Esophagus muscularis mucosa (tissue), 4 donors: ENCODE results near the gene PPDPF. TPM values are rescaled to one million over a fixed set of nuclear protein-coding genes. Genes with fewer than 3 reads are reported as not detected.

Experiments used
- DNase-seq: peaks from one replicate; pipeline ENCODE4 v3.0.0-alpha.2; 2017; ENCODE audit errors: extremely low spot score
- H3K27ac ChIP-seq, 4 donors: fragments of 200-600 bp; sonication (generic); replicated peaks in 1 of 4; 1 replicate in 3 of 4; 2 replicates in 1 of 4; pipeline ENCODE4 v1.5.1; 2016 to 2019; ENCODE audit warnings: mild to moderate bottlenecking in 1 of 4
- H3K27me3 ChIP-seq, 4 donors: fragments of 200-600 bp; sonication (generic); one replicate each; pipeline versions ENCODE4 v1.5.1 to v1.6.0; 2016 to 2019
- H3K36me3 ChIP-seq, 4 donors: fragments of 200-600 bp; sonication (generic); one replicate each; pipeline ENCODE4 v1.5.1; 2016 to 2019
- H3K4me1 ChIP-seq, 4 donors: fragments of 200-600 bp; sonication (generic); one replicate each; pipeline ENCODE4 v1.5.1; 2016 to 2019
- H3K4me3 ChIP-seq, 4 donors: fragments of 200-600 bp; sonication (generic); 1 replicate in 2 of 4; 2 replicates in 2 of 4; pipeline ENCODE4 v1.5.1; 2016 to 2019; ENCODE audit warnings: mild to moderate bottlenecking in 4 of 4, moderate library complexity in 1 of 4
- H3K9me3 ChIP-seq, 4 donors: fragments of 200-600 bp; sonication (generic); 1 replicate in 3 of 4; 2 replicates in 1 of 4; pipeline ENCODE4 v1.5.1; 2016 to 2019
- EP300 ChIP-seq: sonication (generic); formaldehyde crosslinking; IDR thresholded peaks from one replicate; pipeline ENCODE4 v1.6.1; 2017; ENCODE audit warnings: antibody characterized with exemption
- POLR2A ChIP-seq: fragments of 450-650 bp; IDR thresholded peaks from one replicate; pipeline ENCODE4 v1.6.1; 2017; ENCODE audit warnings: antibody characterized with exemption, moderate library complexity, mild to moderate bottlenecking, low read depth
- POLR2AphosphoS5 ChIP-seq, 2 donors: sonication (generic); formaldehyde crosslinking; IDR thresholded peaks; one replicate each; pipeline ENCODE4 v1.6.1; 2017; ENCODE audit warnings: antibody characterized with exemption in 2 of 2
- WGBS: methylation state at CpG from one replicate; pipeline ENCODE4 v1.1.5; 2018; 5-methylcytosine and 5-hydroxymethylcytosine counted together
- intact Hi-C: fragments of 100-400 bp; cut with DNase I; formaldehyde crosslinking; loops from one replicate; pipeline ENCODE4 v1.15.1; 2023
- total RNA-seq, 4 donors: library from RNA; depleted of rRNA; stranded (reverse); fragments of >200 nt; gene quantifications; one replicate each; pipeline versions ENCODE4 v1.1.0 to v1.2.1, GENCODE V29; 2016
- TF ChIP-seq, protein P1 (sequence below), 3 experiments: fragments of 200-600 bp in 2 of 3; fragments of 450-650 bp in 1 of 3; sonication (generic) in 2 of 3; IDR thresholded peaks; one replicate each; pipeline ENCODE4 v1.5.1; 2017 to 2019; ENCODE audit warnings: antibody characterized with exemption in 3 of 3, mild to moderate bottlenecking in 2 of 3, moderate library complexity in 1 of 3

PPDPF gene
- total RNA-seq, 4 donors from 2014 or later = 150 to 291 (median 270) TPM

DNA sequence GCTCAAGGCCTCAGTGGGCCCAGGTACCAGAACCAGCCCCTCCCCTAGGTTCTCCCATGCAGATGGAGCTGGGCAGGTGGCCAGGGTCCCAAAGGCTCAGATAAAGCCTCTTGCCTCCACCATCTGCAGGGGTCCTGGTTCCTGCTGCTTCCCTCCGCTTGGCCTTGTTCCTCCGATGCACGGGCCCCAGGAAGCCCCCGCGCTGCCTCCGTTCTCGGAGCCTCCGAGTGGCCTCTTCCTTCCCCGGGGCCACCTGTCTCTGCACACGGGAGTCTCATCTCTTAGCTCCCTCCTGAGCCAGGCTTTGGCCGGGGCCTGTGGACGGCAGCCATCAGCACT lies 18.5 kb downstream of the PPDPF start:
- H3K9me3 ChIP-seq = no peaks in the 10 kb centered on the region
- no peak for DNase-seq
- intact Hi-C loops = loop anchor here (2.0 to 10.0 kb wide), 2 partner anchors 116 to 258 kb away; partner anchors contain the start of genes RTEL1 and STMN3
- no peaks in the 10 kb centered on the region for H3K36me3 ChIP-seq
- 83% methylated on average over 10 of the region's 12 CpGs for WGBS
- H3K27me3 ChIP-seq = peaks cover 0 to 57% (median 22%) of the 10 kb centered on the region in 4 donors
- no peak overlapping the region for H3K27ac ChIP-seq
- no peak overlapping the region for H3K4me3 ChIP-seq
- TF ChIP-seq POLR2A (no peak), EP300 (no peak), POLR2AphosphoS5 (IDR thresholded peaks at IDR 0.05) (no peak)
- TF ChIP-seq, protein P1, sequence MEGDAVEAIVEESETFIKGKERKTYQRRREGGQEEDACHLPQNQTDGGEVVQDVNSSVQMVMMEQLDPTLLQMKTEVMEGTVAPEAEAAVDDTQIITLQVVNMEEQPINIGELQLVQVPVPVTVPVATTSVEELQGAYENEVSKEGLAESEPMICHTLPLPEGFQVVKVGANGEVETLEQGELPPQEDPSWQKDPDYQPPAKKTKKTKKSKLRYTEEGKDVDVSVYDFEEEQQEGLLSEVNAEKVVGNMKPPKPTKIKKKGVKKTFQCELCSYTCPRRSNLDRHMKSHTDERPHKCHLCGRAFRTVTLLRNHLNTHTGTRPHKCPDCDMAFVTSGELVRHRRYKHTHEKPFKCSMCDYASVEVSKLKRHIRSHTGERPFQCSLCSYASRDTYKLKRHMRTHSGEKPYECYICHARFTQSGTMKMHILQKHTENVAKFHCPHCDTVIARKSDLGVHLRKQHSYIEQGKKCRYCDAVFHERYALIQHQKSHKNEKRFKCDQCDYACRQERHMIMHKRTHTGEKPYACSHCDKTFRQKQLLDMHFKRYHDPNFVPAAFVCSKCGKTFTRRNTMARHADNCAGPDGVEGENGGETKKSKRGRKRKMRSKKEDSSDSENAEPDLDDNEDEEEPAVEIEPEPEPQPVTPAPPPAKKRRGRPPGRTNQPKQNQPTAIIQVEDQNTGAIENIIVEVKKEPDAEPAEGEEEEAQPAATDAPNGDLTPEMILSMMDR (IDR thresholded peaks at IDR 0.05) = no peak
- peaks cover 16 to 34% (median 27%) of the 10 kb centered on the region in 4 donors for H3K4me1 ChIP-seq

DNA sequence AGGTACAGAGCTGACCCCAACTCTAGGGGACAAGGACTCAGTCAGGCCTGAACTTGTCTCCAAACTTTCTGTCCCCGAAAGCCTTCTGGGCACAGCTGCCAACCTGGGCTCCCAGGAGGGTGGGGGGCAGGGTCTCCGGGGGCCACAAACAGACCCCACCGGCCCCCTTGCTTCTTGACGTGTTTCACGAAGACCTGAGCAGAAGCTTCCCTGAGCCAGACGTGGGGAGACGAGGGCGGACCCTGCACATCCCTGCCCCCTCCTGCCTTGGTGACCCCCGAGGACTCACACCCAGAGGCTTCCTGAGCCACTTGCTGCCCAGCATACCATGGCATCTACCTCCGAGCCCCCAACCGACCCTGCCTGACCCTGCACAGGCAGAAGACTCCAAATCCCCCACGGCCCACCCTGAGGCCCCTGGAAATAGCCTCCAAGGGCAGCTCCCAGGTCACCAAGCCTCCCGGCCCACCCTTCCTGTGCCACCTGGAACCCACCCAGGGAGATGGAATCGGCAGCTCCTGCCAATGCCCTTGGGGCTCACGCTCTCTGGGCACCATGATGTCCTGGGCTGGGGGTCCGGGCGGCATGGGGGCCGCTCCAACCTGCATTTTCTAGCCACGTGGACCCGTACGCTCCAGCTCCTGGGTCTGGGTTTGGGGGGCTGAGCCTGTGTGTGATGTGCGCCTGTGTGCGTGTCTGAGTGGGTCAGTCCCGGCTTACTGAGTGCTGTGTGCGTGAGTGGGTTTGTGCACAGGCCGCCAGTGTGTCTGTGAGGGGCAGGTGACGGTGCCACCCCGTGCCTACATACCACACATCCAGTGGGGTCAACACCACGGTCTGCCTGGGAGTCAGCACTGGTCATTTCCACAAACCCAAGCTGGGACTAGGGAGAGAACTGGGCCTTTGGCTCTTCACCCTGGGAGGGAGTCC lies 19.1 kb downstream of the PPDPF start:
- peaks cover 16 to 31% (median 25%) of the 10 kb centered on the region in 4 donors for H3K4me1 ChIP-seq
- DNase-seq = no peak
- H3K36me3 ChIP-seq = no peaks in the 10 kb centered on the region
- H3K27me3 ChIP-seq = peaks cover 0 to 53% (median 15%) of the 10 kb centered on the region in 4 donors
- H3K4me3 ChIP-seq = no peak overlapping the region
- WGBS = 89% methylated on average over 19 of the region's 29 CpGs
- TF ChIP-seq, protein P1 (IDR thresholded peaks at IDR 0.05) = no peak
- intact Hi-C loops = loop anchor here (2.0 to 10.0 kb wide), 2 partner anchors 115 to 257 kb away; partner anchors contain the start of genes RTEL1 and STMN3
- H3K9me3 ChIP-seq = no peaks in the 10 kb centered on the region
- H3K27ac ChIP-seq = no peak overlapping the region

DNA sequence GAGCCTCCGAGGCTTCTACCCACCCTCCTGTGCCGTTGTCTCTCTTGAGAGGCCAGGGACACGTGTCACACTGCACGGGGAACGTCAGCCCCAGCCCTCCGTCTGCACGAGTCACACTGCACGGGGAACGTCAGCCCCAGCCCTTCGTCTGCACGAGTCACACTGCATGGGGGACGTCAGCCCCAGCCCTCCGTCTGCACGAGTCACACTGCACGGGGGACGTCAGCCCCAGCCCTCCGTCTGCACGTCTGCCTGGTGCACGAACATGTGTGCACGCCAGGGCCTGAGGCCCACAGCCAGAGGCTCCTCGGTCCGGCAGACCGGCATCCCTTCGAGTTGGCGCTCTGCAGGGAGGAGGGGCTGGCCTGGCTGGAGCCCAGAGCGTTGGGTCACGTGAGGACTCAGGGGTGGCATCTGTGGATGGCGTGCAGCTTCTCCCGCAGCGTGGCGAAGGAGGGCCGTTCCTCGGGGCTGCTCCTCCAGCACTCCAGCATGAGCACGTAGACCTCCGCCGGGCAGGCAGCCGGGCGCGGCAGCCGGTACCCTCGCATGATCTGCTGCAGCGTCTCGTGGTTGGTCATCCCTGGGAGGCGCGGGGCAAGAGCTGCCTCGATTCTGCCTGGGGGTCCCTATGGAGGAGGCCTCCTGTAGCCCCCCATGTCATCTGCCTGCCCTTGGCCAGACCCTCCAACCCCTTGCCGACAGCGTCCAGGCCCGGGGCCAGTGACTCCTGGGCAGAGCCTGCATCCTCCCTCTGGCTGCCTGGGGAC lies 20.0 kb downstream of the PPDPF start:
- Histone ChIP-seq H3K27me3 (peaks cover 0 to 52% (median 9%) of the 10 kb centered on the region in 4 donors), H3K4me3 (no peak overlapping the region), H3K4me1 (peaks cover 14 to 23% (median 19%) of the 10 kb centered on the region in 4 donors), H3K9me3 (no peaks in the 10 kb centered on the region), H3K36me3 (no peaks in the 10 kb centered on the region), H3K27ac (no peak overlapping the region)
- DNase-seq = no peak
- intact Hi-C loops = no loop called here
- TF ChIP-seq EP300 = no peak
- no peak for TF ChIP-seq POLR2A
- TF ChIP-seq, protein P1 (IDR thresholded peaks at IDR 0.05) = no peak
- no peak for TF ChIP-seq POLR2AphosphoS5 (IDR thresholded peaks at IDR 0.05)
- 78% methylated on average over 10 of the region's 49 CpGs for WGBS

GRCh38 chr20:63541371-63541770 lies 20.8 kb downstream of the PPDPF start:
- Histone ChIP-seq H3K4me1 (peaks cover 14 to 22% (median 18%) of the 10 kb centered on the region in 4 donors), H3K27me3 (peaks cover 0 to 53% (median 8%) of the 10 kb centered on the region in 4 donors), H3K36me3 (no peaks in the 10 kb centered on the region), H3K4me3 (no peak overlapping the region), H3K27ac (no peak overlapping the region), H3K9me3 (no peaks in the 10 kb centered on the region)
- no peak for DNase-seq
- 88% methylated on average over 16 of the region's 28 CpGs for WGBS
- TF ChIP-seq EP300 = no peak
- TF ChIP-seq, protein P1 (IDR thresholded peaks at IDR 0.05) = no peak
- TF ChIP-seq POLR2AphosphoS5 (IDR thresholded peaks at IDR 0.05) = no peak
- no peak for TF ChIP-seq POLR2A
- intact Hi-C loops = no loop called here
